GM10266 (cell line): ENCODE results near the gene HIVEP2.

Experiments
- DNase-seq: peaks from one replicate; pipeline ENCODE4 v3.0.0; 2012; ENCODE audit errors: extremely low spot score
- TF ChIP-seq, protein P1 (sequence below): IDR thresholded peaks from 2 replicates; pipeline ENCODE4 v1.5.1; 2012; ENCODE audit warnings: mild to moderate bottlenecking, low read depth; ENCODE audit not compliant: control insufficient read depth, insufficient read depth; ENCODE audit errors: missing control alignments

Gene HIVEP2

DNA sequence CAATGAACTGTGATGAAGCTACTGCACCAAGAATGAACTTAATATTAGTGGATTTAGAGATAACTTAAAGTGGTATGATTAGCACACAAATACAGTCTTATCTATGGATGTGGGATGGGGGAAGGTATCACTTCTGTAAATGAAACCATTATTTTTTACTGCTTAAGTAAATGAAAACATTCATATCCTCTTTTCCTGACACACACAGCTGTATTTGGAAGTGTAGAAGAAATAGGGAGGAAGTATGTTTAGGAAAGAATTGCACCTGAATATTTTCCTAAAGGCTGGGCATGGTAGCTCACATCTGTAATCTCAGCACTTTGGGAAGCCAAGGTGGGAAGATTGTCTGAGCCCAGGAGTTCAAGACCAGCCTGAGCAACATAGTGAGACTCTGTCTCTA, 96.8 kb downstream of the HIVEP2 start:
- no peak for DNase-seq
- TF ChIP-seq, protein P1, sequence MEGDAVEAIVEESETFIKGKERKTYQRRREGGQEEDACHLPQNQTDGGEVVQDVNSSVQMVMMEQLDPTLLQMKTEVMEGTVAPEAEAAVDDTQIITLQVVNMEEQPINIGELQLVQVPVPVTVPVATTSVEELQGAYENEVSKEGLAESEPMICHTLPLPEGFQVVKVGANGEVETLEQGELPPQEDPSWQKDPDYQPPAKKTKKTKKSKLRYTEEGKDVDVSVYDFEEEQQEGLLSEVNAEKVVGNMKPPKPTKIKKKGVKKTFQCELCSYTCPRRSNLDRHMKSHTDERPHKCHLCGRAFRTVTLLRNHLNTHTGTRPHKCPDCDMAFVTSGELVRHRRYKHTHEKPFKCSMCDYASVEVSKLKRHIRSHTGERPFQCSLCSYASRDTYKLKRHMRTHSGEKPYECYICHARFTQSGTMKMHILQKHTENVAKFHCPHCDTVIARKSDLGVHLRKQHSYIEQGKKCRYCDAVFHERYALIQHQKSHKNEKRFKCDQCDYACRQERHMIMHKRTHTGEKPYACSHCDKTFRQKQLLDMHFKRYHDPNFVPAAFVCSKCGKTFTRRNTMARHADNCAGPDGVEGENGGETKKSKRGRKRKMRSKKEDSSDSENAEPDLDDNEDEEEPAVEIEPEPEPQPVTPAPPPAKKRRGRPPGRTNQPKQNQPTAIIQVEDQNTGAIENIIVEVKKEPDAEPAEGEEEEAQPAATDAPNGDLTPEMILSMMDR: no peak

DNA sequence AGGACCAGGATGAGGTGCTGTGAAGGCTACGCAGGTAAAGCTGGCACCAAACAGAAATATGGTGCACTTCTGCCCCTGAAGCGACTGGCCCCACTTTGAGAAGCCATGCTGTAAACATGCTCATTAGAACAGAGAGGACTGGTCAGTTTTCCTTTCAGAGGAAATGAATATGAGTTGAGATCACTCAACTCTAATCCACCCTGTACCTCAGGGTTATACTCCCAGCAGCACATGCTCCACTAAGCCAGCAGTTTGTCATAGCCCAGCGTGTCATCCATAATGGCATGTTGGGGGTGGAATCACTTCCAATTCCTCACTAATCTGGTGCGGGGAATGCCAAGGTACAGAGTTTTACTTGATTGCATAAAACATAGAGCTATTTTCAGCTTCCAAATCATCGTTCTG, 98.1 kb downstream of the HIVEP2 start:
- no peak for DNase-seq

DNA sequence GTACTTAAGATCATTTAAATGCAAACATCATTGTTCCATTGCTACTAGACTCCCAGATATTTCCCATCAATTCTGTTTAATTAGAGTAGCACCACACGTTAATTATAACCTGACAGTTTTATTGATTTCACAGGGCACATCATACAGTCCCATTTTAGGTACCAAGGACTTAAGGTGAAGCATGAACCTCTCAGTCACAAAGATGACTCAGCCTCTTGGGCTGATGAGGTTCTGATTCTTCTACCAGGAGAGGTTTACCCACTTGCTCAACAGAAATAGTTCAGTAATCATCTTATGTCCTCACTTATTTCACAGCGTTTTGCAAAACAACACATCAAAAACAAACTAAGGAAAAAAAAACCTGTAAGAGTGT, 98.5 kb downstream of the HIVEP2 start:
- DNase-seq: no peak

More for the DNA sequence above, 98.1 kb downstream of the HIVEP2 start:
- TF ChIP-seq, protein P1: no peak

DNA sequence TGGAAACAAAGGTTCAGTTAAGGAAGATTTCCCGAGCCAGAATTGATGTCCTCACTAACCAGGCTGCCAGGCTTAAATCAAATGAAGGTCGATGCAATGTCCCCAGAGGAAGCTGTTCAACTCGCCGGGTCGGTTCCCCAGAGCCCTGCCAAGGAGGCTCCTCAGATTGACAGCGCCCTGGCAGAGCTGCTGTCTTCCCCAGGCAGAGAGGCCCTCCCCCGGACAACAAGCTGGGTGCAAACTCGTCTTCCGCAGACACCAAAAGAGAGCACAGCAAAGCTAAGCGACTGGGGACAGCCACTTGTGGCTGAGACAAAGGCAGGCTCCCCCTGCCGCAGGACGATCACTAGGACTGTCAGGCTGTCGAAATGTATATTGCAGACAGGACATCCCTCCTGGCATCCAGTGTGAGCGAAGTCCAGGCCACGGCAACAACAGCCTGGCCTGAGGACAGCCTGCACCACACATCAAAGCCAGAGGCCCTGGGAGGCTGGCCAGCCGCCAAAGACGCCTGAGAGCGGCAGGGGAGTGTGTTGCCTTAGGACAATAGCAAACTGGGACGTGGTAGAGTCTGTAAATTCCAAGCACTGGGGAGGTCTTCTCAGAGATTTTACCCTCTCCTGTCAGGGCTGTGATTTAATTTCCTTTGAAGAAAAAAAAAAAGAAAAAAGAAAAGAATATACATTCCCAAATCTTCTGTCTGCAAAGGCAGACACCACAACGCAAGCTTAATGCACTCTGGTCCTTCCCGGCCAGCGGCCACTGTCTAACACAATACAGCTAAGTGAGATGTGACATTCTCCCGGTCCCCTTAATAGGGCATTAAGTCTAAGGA, 99.1 kb downstream of the HIVEP2 start:
- no peak for DNase-seq
- TF ChIP-seq, protein P1: no peak

More for the DNA sequence above, 98.5 kb downstream of the HIVEP2 start:
- TF ChIP-seq, protein P1: no peak

DNA sequence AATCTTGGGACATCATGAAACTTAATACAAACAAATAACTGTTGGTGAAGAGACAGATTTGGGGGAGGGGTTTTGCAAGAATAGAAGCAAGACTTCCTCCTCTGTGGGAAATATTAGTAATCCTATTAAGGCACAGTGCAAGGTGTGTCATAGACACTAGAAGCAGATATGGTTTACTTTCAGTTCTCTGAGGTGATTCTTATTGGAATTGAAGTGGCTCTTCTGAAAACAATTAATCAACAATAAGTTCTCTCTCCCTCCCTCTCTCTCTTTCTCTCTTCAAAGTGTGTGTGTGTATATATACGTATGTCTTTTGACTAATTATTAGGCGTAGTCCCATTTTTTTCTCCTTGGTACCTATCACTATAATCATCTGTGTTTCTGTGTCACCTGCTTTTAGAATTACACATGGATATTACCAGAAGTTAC, 99.8 kb downstream of the HIVEP2 start:
- TF ChIP-seq, protein P1: no peak
- no peak for DNase-seq

DNA sequence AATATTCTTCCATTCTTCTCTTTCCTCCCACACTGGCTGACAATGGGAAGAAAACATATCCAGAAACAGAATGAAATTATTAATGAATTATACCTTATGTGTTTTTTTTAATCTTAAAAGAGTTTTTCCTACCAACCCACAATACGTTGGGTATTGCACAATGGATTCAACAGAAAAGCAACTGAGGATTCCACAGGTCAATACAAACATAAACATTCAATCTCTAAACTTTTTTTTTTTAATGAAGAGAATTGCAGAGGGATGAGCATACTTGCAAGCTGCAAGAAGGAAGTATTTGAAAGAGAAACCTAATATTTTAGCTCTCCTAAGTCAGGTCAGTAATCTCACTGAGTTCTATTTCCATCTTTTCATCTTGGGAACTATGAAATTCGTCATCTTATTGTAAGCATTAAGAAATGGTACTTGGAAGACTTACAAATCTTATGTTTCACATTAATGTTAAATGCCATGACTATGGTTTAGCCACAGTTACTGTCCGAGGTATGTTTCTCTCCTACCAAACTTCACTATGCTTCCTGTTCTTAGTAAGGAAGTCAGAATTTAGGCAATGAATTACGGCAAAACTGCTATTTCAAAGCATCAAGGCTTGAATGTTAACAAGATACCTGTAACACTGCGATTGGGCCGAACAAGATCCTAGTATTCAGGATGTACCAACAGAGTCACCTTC, 100.8 kb downstream of the HIVEP2 start:
- TF ChIP-seq, protein P1: no peak
- DNase-seq: no peak

DNA sequence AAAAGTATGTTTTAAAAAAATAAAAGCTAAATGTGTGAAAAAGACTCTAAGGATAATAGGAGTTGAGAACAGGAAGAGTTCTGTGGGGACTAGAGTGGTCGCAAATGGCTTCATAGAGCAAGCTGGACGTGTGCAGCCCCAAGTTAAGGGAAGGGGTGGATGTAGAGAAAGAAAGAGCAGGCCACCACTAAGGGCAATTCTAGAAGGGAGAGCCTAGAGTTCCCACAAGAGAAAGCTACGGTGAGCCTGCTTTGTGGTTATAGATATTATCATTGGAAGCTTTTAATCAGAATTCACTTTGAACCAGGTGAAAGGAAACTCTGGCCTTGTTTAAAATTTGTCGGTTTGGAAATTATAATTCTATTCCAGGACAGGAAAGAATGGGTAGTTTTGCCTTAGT, 101.6 kb downstream of the HIVEP2 start:
- no peak for DNase-seq
- TF ChIP-seq, protein P1: no peak
